SH-SY5Y (cell line): ENCODE measurements around the gene SYK.

ENCODE experiments used
- GATA2 ChIP-seq: IDR thresholded peaks from 2 replicates; pipeline ENCODE4 v1.6.1; 2011; ENCODE audit warnings: mild to moderate bottlenecking, low read depth, low read length
- GATA3 ChIP-seq: IDR thresholded peaks from 2 replicates; pipeline ENCODE4 v1.6.1; 2011; ENCODE audit warnings: low read depth, mild to moderate bottlenecking, low read length, moderate library complexity

Gene SYK

GRCh38 chr9:90941661-90942060 is 140.0 kb downstream of the SYK start:
- TF ChIP-seq GATA3 (no peak), GATA2 (no peak)

GRCh38 chr9:90942555-90942954 is 140.9 kb downstream of the SYK start:
- TF ChIP-seq GATA2 = no peak
- TF ChIP-seq GATA3 = no peak

GRCh38 chr9:90943341-90943740 is 141.7 kb downstream of the SYK start:
- TF ChIP-seq GATA2 = no peak
- no peak for TF ChIP-seq GATA3

DNA sequence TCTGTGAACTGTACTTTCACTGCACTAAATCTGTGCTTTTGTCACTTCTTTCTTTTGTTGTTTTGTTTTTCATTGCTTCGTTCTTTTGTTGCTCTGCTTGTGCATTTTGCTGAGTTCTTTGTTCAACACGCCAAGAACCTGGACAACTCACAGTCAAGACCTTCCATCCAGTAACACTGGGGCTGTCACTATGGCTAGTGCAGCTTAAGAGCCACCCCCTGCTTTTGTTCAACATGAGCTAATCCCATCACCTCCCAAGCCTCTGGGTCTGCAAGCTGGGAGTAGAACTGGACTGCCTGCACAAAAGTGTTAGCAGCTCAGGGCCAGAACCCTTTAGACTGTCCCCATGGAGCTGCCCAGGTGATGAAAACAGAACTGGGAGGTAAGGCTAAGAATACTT is 143.7 kb downstream of the SYK start:
- no peak for TF ChIP-seq GATA3
- TF ChIP-seq GATA2 = no peak

DNA sequence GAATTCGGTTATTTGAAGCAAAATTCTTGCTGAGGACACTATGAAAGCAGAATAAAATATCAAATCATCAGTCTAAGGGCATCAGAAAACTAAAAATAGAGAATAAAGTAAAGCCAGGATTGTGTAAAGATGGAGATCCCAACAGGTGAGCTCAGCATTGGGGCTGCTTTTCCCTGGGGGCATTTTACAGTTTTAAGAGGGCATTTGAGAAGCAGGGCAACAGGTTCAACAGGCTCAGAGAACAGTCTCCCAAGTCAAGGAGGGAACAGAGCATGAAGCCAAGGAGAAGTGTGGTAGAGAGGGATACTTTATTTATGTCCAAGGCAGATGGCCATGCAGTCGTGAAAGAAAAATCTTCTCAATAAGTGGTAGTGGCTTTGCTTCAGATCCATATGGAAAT is 145.4 kb downstream of the SYK start:
- TF ChIP-seq GATA3 = no peak
- no peak for TF ChIP-seq GATA2
